ENCODE measurements around the gene ABCE1.
"Not testable (repeated sequence)": the region's sequence is repeated elsewhere in the genome, so short reads cannot be mapped to it uniquely, and the experiment has no call there.

Gene ABCE1

GRCh38 chr4:145102619-145103018, 4.5 kb downstream of the ABCE1 start:
- H3K4me3 ChIP-seq (ENCODE audit: low read depth, low read length), result no peak overlapping the region

- no peak overlapping the region for H3K4me3 ChIP-seq (ENCODE audit: low read depth, low read length)
Measured at GRCh38 chr4:145103496-145103895, 5.4 kb downstream of the ABCE1 start.

GRCh38 chr4:145107126-145107525, 9.0 kb downstream of the ABCE1 start:
- no peak overlapping the region for H3K4me3 ChIP-seq (ENCODE audit: low read depth, low read length)

GRCh38 chr4:145108128-145108527, 10.0 kb downstream of the ABCE1 start:
- no peak overlapping the region for H3K4me3 ChIP-seq (ENCODE audit: low read depth, low read length)

- H3K4me3 ChIP-seq (ENCODE audit: low read depth, low read length), result no peak overlapping the region
Measured at GRCh38 chr4:145125396-145125795, 27.3 kb downstream of the ABCE1 start.

- no peak overlapping the region for H3K4me3 ChIP-seq (ENCODE audit: low read depth, low read length)
Measured at GRCh38 chr4:145130130-145130529, 32.0 kb downstream of the ABCE1 start.

- no peak overlapping the region for H3K4me3 ChIP-seq (ENCODE audit: low read depth, low read length)
Measured at GRCh38 chr4:145130788-145131399, 32.8 kb downstream of the ABCE1 start.

GRCh38 chr4:145131848-145132247, 33.7 kb downstream of the ABCE1 start:
- H3K4me3 ChIP-seq (ENCODE audit: low read depth, low read length), result no peak overlapping the region

GRCh38 chr4:145132511-145133098, 34.5 kb downstream of the ABCE1 start:
- no peak overlapping the region for H3K4me3 ChIP-seq (ENCODE audit: low read depth, low read length)

GRCh38 chr4:145136219-145136618, 38.1 kb downstream of the ABCE1 start:
- H3K4me3 ChIP-seq (ENCODE audit: low read depth, low read length), result not testable (repeated sequence)

GRCh38 chr4:145148980-145149379, 50.9 kb downstream of the ABCE1 start:
- no peak overlapping the region for H3K4me3 ChIP-seq (ENCODE audit: low read depth, low read length)

GRCh38 chr4:145153181-145153903, 55.2 kb downstream of the ABCE1 start:
- no peak overlapping the region for H3K4me3 ChIP-seq (ENCODE audit: low read depth, low read length)

GRCh38 chr4:145153904-145154298, 55.8 kb downstream of the ABCE1 start:
- H3K4me3 ChIP-seq (ENCODE audit: low read depth, low read length), result no peak overlapping the region

GRCh38 chr4:145154573-145154972, 56.5 kb downstream of the ABCE1 start:
- no peak overlapping the region for H3K4me3 ChIP-seq (ENCODE audit: low read depth, low read length)

GRCh38 chr4:145155268-145155870, 57.3 kb downstream of the ABCE1 start:
- H3K4me3 ChIP-seq (ENCODE audit: low read depth, low read length), result no peak overlapping the region

GRCh38 chr4:145156986-145157385, 58.9 kb downstream of the ABCE1 start:
- H3K4me3 ChIP-seq (ENCODE audit: low read depth, low read length), result no peak overlapping the region

- H3K4me3 ChIP-seq (ENCODE audit: low read depth, low read length), result no peak overlapping the region
Measured at GRCh38 chr4:145161549-145161948, 63.4 kb downstream of the ABCE1 start.

GRCh38 chr4:145167887-145168286, 69.8 kb downstream of the ABCE1 start:
- H3K4me3 ChIP-seq (ENCODE audit: low read depth, low read length), result no peak overlapping the region

- H3K4me3 ChIP-seq (ENCODE audit: low read depth, low read length), result no peak overlapping the region
Measured at GRCh38 chr4:145168581-145169187, 70.6 kb downstream of the ABCE1 start.

- no peak overlapping the region for H3K4me3 ChIP-seq (ENCODE audit: low read depth, low read length)
Measured at GRCh38 chr4:145170223-145170622, 72.1 kb downstream of the ABCE1 start.

GRCh38 chr4:145171911-145172310, 73.8 kb downstream of the ABCE1 start:
- H3K4me3 ChIP-seq (ENCODE audit: low read depth, low read length), result no peak overlapping the region

All from iPS-11a (cell line).